Heart left ventricle (tissue), 16 donors: Measurements from ENCODE around the gene ZDHHC14. TPM values are rescaled to one million over a fixed set of nuclear protein-coding genes. Genes with fewer than 3 reads are reported as not detected.

ENCODE experiments used
- ATAC-seq, 4 donors: fragments of 200-7000 bp; cut with Tn5 transposase; one replicate each; pipeline ENCODE4 v1.9.1; 2020 to 2022; ENCODE audit warnings: moderate library complexity in 4 of 4, mild to moderate bottlenecking in 3 of 4, moderate number of reproducible peaks in 1 of 4
- DNase-seq, 5 donors: peaks; one replicate each; pipeline ENCODE4 v3.0.0-alpha.2; 2020
- H3K27ac ChIP-seq, 12 donors: fragments of 200-600 bp; sonication (generic) in 4 of 12; one replicate each; pipeline versions ENCODE4 v1.5.0 to v1.8.0; 2016 to 2022; ENCODE audit warnings: mild to moderate bottlenecking in 2 of 12
- H3K27me3 ChIP-seq, 9 donors: fragments of 200-600 bp; sonication (generic) in 2 of 9; one replicate each; pipeline versions ENCODE4 v1.5.1 to v1.8.0; 2016 to 2022; ENCODE audit warnings: mild to moderate bottlenecking in 3 of 9
- H3K36me3 ChIP-seq, 9 donors: fragments of 200-600 bp; sonication (generic) in 2 of 9; one replicate each; pipeline versions ENCODE4 v1.5.0 to v1.8.0; 2018 to 2022; ENCODE audit warnings: mild to moderate bottlenecking in 2 of 9
- H3K4me1 ChIP-seq, 12 donors: fragments of 200-600 bp; sonication (generic) in 4 of 12; one replicate each; pipeline versions ENCODE4 v1.5.0 to v1.8.0; 2016 to 2022; ENCODE audit warnings: mild to moderate bottlenecking in 3 of 12
- H3K4me3 ChIP-seq, 12 donors: fragments of 200-600 bp; sonication (generic) in 4 of 12; one replicate each; pipeline versions ENCODE4 v1.5.0 to v1.8.0; 2017 to 2022; ENCODE audit warnings: mild to moderate bottlenecking in 9 of 12, moderate library complexity in 4 of 12
- H3K9me3 ChIP-seq, 12 donors: fragments of 200-600 bp; sonication (generic) in 4 of 12; one replicate each; pipeline versions ENCODE4 v1.5.0 to v1.8.0; 2016 to 2022; ENCODE audit warnings: mild to moderate bottlenecking in 1 of 12
- CTCF ChIP-seq, 12 donors: fragments of 200-600 bp; sonication (generic) in 4 of 12; IDR thresholded peaks; one replicate each; pipeline versions ENCODE4 v1.5.0 to v1.8.0; 2018 to 2022; ENCODE audit warnings: antibody characterized with exemption in 12 of 12, mild to moderate bottlenecking in 5 of 12
- POLR2A ChIP-seq, 2 donors: fragments of 450-650 bp; IDR thresholded peaks; one replicate each; pipeline ENCODE4 v1.6.1; 2017; ENCODE audit warnings: antibody characterized with exemption in 2 of 2, mild to moderate bottlenecking in 2 of 2, moderate library complexity in 2 of 2
- WGBS, 4 donors: extraction: QIAGEN DNeasy Blood & Tissue Kit in 2 of 4; methylation state at CpG; one replicate each; pipeline versions ENCODE4 v1.1.5 to v1.1.7; 2013 to 2018; 5-methylcytosine and 5-hydroxymethylcytosine counted together
- intact Hi-C, 10 donors: fragments of 100-400 bp; cut with DNase I; formaldehyde crosslinking; loops; one replicate each; pipeline versions ENCODE4 v1.11.1 to v1.14.2; 2022
- polyA plus RNA-seq, 2 donors: library from polyadenylated mRNA; stranded (reverse); fragments of 200-250 nt; gene quantifications; one replicate each; pipeline ENCODE4 v1.2.3, GENCODE V29; 2013
- total RNA-seq, 9 donors: library from RNA; depleted of rRNA in 2 of 9; stranded (reverse); fragments of >200 nt in 2 of 9; fragmentation: NEBNext Ultra II Directional in 3 of 9; extraction: Animal tissue kit (Norgen Biotek cat#: 25700) in 3 of 9; gene quantifications; one replicate each; pipeline versions ENCODE4 v1.1.0 to v1.2.4, GENCODE V29; 2016 to 2023
- donor health status: ischemic (EF 13 %, LVEDD 7.1; RV severe dilation, severe dysfunction).
- donor health status: healthy with polysubstance abuse.
- donor health status: DM: no; HTN: yes; CAD: no.
- donor health status: DM: no; HTN: no; CAD: no.
- donor health status: ischemic (EF 25% LVEDD 6.9; RV normal size, moderate dysfunction).
- donor health status: ischemic (EF 25% LVEDD 5.7; RV mildly dilated, moderate dysfunction).
- donor health status: healthy.
- donor health status: DM: yes; HTN: yes; CAD: no.
- donor health status: ischemic (EF 35%, LVEDD 5.7; RV mildly dilated, moderate dysfunction).
- donor health status: nonischemic (EF 11% LVEDD 7.7; RV severe dilation, severe dysfunction).
- donor health status: DM: yes; HTN: yes; CAD: no.
- donor health status: PGD.
- donor health status: ischemic (EF 29% LVEDD 5.4; RV normal size, mild dysfunction).
- donor health status: nonischemic (EF 23%, LVEDD 6.1; RV moderate dilation, normal function).

ZDHHC14 gene
- total and polyA plus RNA-seq, 11 donors, result 7.0 to 25.8 (median 15.4) TPM

GRCh38 chr6:157568702-157569101 is 187.7 kb downstream of the ZDHHC14 start:
- ATAC-seq (no peak), DNase-seq (no peak)
- Histone ChIP-seq H3K36me3 (no peaks in the 10 kb centered on the region), H3K9me3 (peaks cover 0 to 8% (median 0%) of the 10 kb centered on the region in 12 donors), H3K4me3 (no peak overlapping the region), H3K4me1 (no peaks in the 10 kb centered on the region), H3K27me3 (no peaks in the 10 kb centered on the region), H3K27ac (no peak overlapping the region)
- 95 to 99% (median 98%) methylated on average over 1 of the region's 1 CpG for WGBS, 4 donors
- intact Hi-C loops, result no loop called here
- no peak for TF ChIP-seq POLR2A (IDR thresholded peaks at IDR 0.05)
- TF ChIP-seq CTCF (IDR thresholded peaks at IDR 0.05), result no peak

GRCh38 chr6:157569543-157569942 is 188.6 kb downstream of the ZDHHC14 start:
- ATAC-seq (no peak), DNase-seq (no peak)
- Histone ChIP-seq H3K4me1 (peaks cover 0 to 1% (median 0%) of the 10 kb centered on the region in 12 donors), H3K4me3 (no peak overlapping the region), H3K36me3 (no peaks in the 10 kb centered on the region), H3K27me3 (no peaks in the 10 kb centered on the region), H3K27ac (no peak overlapping the region), H3K9me3 (peaks cover 0 to 8% (median 0%) of the 10 kb centered on the region in 12 donors)
- intact Hi-C loops, result no loop called here
- TF ChIP-seq CTCF (IDR thresholded peaks at IDR 0.05), result no peak
- no peak for TF ChIP-seq POLR2A (IDR thresholded peaks at IDR 0.05)
- 67 to 88% (median 70%) methylated on average over 3 of the region's 3 CpGs for WGBS, 4 donors

- no peak for TF ChIP-seq CTCF (IDR thresholded peaks at IDR 0.05)
- TF ChIP-seq POLR2A (IDR thresholded peaks at IDR 0.05), result no peak
- Histone ChIP-seq H3K4me3 (no peak overlapping the region), H3K27ac (no peak overlapping the region), H3K9me3 (peaks cover 0 to 8% (median 0%) of the 10 kb centered on the region in 12 donors), H3K4me1 (peaks cover 0 to 7% (median 0%) of the 10 kb centered on the region in 12 donors), H3K36me3 (no peaks in the 10 kb centered on the region), H3K27me3 (no peaks in the 10 kb centered on the region)
- intact Hi-C loops, result loop anchor here in 3 of 10 donors (10.0 kb wide), 1 partner anchor 185 kb away; the partner anchor contains the start of gene ZDHHC14 (in 3 of the 3)
- ATAC-seq, result no peak
- no peak for DNase-seq
- 88 to 92% (median 90%) methylated on average over 4 of the region's 4 CpGs for WGBS, 4 donors
Observed at GRCh38 chr6:157570104-157570503, 189.1 kb downstream of the ZDHHC14 start.

GRCh38 chr6:157570752-157571151 is 189.8 kb downstream of the ZDHHC14 start:
- intact Hi-C loops, result loop anchor here in 3 of 10 donors (10.0 kb wide), 1 partner anchor 186 kb away; the partner anchor contains the start of gene ZDHHC14 (in 3 of the 3)
- Histone ChIP-seq H3K4me1 (peaks cover 0 to 10% (median 0%) of the 10 kb centered on the region in 12 donors), H3K36me3 (no peaks in the 10 kb centered on the region), H3K4me3 (no peak overlapping the region), H3K27ac (no peak overlapping the region), H3K27me3 (no peaks in the 10 kb centered on the region), H3K9me3 (peaks cover 0 to 8% (median 0%) of the 10 kb centered on the region in 12 donors)
- ATAC-seq (no peak), DNase-seq (no peak)
- TF ChIP-seq POLR2A (IDR thresholded peaks at IDR 0.05), result no peak
- no peak for TF ChIP-seq CTCF (IDR thresholded peaks at IDR 0.05)
